Measurements from ENCODE around the gene ANK3. TPM values are rescaled to one million over a fixed set of nuclear protein-coding genes. Genes with fewer than 3 reads are reported as not detected.

The ANK3 gene
- total RNA-seq, 1 donor from 2014 or later, result 35.1 TPM

DNA sequence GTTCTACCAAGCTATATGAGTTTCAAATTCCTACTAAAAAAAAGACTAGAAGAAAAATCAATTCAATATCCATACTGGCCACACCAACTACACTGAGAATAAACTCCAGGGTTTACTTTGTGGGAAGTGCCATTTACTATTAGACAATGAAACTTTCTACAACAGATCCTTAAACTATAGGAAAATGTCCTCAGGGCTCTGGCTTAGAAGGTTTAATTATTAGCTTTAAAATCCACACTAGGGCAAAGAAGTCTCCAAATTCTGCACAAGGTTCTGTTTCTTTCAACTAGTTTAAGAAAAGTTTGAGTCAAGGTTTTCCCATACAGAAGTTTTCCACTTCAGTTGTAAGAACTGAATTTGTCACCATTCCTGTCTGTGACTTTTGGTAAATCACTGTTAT, 251.6 kb downstream of the ANK3 start:
- Mint-ChIP-seq H3K4me1 (ENCODE audit: low read depth) (peaks cover 21% of the 10 kb centered on the region), H3K36me3 (ENCODE audit: low read depth) (peaks cover 5% of the 10 kb centered on the region), H3K9me3 (ENCODE audit: low read depth) (no peaks in the 10 kb centered on the region), H3K27ac (ENCODE audit: unreplicated experiment) (peak overlapping the region; percentile 74), H3K4me3 (ENCODE audit: unreplicated experiment) (peak overlapping the region; percentile 29), H3K27me3 (ENCODE audit: low read depth) (no peaks in the 10 kb centered on the region)
- DNase-seq (ENCODE audit: low spot score), result no peak
- TF ChIP-seq, protein P1, sequence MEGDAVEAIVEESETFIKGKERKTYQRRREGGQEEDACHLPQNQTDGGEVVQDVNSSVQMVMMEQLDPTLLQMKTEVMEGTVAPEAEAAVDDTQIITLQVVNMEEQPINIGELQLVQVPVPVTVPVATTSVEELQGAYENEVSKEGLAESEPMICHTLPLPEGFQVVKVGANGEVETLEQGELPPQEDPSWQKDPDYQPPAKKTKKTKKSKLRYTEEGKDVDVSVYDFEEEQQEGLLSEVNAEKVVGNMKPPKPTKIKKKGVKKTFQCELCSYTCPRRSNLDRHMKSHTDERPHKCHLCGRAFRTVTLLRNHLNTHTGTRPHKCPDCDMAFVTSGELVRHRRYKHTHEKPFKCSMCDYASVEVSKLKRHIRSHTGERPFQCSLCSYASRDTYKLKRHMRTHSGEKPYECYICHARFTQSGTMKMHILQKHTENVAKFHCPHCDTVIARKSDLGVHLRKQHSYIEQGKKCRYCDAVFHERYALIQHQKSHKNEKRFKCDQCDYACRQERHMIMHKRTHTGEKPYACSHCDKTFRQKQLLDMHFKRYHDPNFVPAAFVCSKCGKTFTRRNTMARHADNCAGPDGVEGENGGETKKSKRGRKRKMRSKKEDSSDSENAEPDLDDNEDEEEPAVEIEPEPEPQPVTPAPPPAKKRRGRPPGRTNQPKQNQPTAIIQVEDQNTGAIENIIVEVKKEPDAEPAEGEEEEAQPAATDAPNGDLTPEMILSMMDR (IDR thresholded peaks at IDR 0.05), result no peak

DNA sequence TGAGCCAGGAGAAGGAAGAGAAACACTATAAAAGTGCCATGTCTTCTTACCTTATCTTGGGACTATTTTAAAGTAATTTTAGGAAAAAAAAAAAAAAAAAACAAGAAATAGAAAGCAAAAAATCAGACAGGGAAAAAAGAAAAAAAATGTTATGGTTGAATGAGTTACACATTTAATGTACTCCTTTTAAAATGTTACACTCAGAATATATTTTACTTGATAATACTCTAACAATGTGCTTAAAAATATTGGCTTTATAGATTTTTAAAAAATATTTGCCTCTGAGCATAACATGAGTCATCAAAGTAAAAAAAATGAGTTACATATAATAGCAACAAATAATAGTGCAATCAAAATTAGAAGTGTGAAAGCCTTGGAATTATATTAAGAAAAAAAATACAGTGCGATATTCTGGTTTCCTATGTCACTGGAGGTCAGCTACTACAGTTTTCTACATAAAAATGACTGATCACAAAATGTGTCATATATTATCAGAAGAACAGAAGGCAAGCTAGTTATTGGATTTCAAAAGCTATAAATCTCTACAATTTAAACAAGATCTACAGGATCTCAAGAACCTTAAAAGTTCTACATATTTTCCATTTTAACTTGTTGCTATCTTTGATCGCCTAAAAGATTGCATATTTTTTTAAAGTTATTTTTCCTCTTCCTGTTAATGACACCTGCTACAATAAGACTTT, 252.2 kb downstream of the ANK3 start:
- no peaks in the 10 kb centered on the region for H3K27me3 Mint-ChIP-seq (ENCODE audit: low read depth)
- H3K9me3 Mint-ChIP-seq (ENCODE audit: low read depth), result no peaks in the 10 kb centered on the region
- peak overlapping the region; percentile 29 for H3K4me3 Mint-ChIP-seq (ENCODE audit: unreplicated experiment)
- peak overlapping the region; percentile 74 for H3K27ac Mint-ChIP-seq (ENCODE audit: unreplicated experiment)
- TF ChIP-seq, protein P1 (IDR thresholded peaks at IDR 0.05), result no peak
- peaks cover 19% of the 10 kb centered on the region for H3K4me1 Mint-ChIP-seq (ENCODE audit: low read depth)
- H3K36me3 Mint-ChIP-seq (ENCODE audit: low read depth), result peaks cover 5% of the 10 kb centered on the region
- DNase-seq (ENCODE audit: low spot score), result no peak

DNA sequence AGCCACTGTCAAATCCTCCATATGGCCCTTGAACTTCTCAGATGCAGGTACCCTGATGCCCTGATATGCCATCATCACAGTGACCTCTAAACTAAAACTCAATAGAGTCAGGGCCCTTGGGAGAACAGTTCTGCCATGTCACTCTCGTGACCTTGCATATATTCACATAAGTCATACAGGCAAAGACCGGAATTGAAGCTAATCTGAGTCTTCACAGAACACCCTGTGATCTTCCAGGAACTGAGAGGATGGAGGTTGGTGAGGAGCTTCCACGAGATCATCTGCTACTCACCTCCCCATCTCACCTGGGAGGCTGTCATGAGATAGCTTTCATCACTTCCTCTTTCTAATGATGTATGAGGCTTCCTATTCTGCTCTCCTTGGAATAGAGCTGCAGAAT, 254.7 kb downstream of the ANK3 start:
- no peak overlapping the region for H3K4me3 Mint-ChIP-seq (ENCODE audit: unreplicated experiment)
- H3K27me3 Mint-ChIP-seq (ENCODE audit: low read depth), result no peaks in the 10 kb centered on the region
- no peak for DNase-seq (ENCODE audit: low spot score)
- H3K27ac Mint-ChIP-seq (ENCODE audit: unreplicated experiment), result no peak overlapping the region
- peaks cover 8% of the 10 kb centered on the region for H3K36me3 Mint-ChIP-seq (ENCODE audit: low read depth)
- H3K4me1 Mint-ChIP-seq (ENCODE audit: low read depth), result peaks cover 23% of the 10 kb centered on the region
- H3K9me3 Mint-ChIP-seq (ENCODE audit: low read depth), result no peaks in the 10 kb centered on the region
- TF ChIP-seq, protein P1 (IDR thresholded peaks at IDR 0.05), result no peak

DNA sequence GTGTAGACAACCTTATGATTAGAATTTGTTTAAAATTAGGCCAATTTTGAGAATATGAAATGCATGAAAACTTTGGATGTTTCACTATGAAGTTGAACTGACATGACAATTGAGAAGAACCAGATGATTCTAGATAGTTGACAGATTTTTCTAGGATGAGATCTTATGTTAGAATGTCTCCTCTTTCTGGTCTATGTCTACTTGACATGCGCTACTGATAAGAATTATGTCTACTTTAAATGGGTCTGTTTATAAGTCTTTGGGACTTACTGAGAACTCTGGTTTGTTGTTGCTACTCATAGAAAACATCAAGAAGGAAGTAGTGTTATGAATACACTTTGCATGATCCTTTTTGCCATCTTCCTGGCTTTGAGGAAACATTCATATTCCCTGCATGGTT, 255.1 kb downstream of the ANK3 start:
- Mint-ChIP-seq H3K36me3 (ENCODE audit: low read depth) (peaks cover 8% of the 10 kb centered on the region), H3K4me1 (ENCODE audit: low read depth) (peaks cover 26% of the 10 kb centered on the region), H3K4me3 (ENCODE audit: unreplicated experiment) (no peak overlapping the region), H3K9me3 (ENCODE audit: low read depth) (no peaks in the 10 kb centered on the region), H3K27me3 (ENCODE audit: low read depth) (no peaks in the 10 kb centered on the region), H3K27ac (ENCODE audit: unreplicated experiment) (no peak overlapping the region)
- TF ChIP-seq, protein P1 (IDR thresholded peaks at IDR 0.05), result no peak
- no peak for DNase-seq (ENCODE audit: low spot score)

DNA sequence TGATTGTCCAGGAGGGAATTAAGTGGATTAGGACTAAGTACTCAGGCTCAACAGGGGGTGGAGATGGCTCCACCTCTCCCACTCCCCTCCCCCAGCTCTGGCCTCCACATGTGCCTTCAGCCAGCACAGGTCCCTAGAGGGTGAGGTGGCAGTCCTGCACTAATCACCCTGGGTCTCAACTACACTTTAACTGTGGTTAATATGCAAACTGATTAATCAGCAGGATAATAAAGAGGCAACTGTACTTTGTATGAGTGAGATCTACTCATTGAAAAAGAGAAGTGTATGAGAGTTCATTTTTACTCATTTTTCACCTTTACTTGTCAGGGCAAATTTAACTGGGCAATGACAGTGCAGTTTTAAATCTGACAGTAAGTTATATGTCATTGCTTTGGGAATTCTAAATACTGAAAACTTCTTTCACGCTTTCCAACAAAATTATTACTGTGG, 259.5 kb downstream of the ANK3 start:
- peaks cover 7% of the 10 kb centered on the region for H3K4me1 Mint-ChIP-seq (ENCODE audit: low read depth)

More for the DNA sequence above, 259.5 kb downstream of the ANK3 start:
- H3K36me3 Mint-ChIP-seq (ENCODE audit: low read depth), result peaks cover 8% of the 10 kb centered on the region
- H3K27ac Mint-ChIP-seq (ENCODE audit: unreplicated experiment), result peak overlapping the region; percentile 71
- H3K4me3 Mint-ChIP-seq (ENCODE audit: unreplicated experiment), result no peak overlapping the region
- H3K27me3 Mint-ChIP-seq (ENCODE audit: low read depth), result no peaks in the 10 kb centered on the region
- H3K9me3 Mint-ChIP-seq (ENCODE audit: low read depth), result no peaks in the 10 kb centered on the region
- TF ChIP-seq, protein P1 (IDR thresholded peaks at IDR 0.05), result no peak
- DNase-seq (ENCODE audit: low spot score), result no peak
